Lower leg skin (tissue), 4 donors: ENCODE data around the gene ZC3H4. TPM values are rescaled to one million over a fixed set of nuclear protein-coding genes. Genes with fewer than 3 reads are reported as not detected.

Experiments used
- DNase-seq, 2 donors: peaks; one replicate each; pipeline ENCODE4 v3.0.0-alpha.2; 2019; ENCODE audit warnings: low spot score in 2 of 2
- H3K4me3 ChIP-seq: fragments of 200-600 bp; sonication (generic); 2 replicates; pipeline ENCODE4 v1.5.1; 2017; ENCODE audit warnings: mild to moderate bottlenecking, low read depth; ENCODE audit not compliant: poor library complexity, severe bottlenecking
- CTCF ChIP-seq, 3 donors: fragments of 450-650 bp; IDR thresholded peaks; one replicate each; pipeline ENCODE4 v1.5.1; 2016; ENCODE audit warnings: antibody characterized with exemption in 3 of 3, mild to moderate bottlenecking in 3 of 3, moderate library complexity in 2 of 3
- POLR2A ChIP-seq, 2 donors: fragments of 450-650 bp; IDR thresholded peaks; one replicate each; pipeline ENCODE4 v1.6.1; 2016 to 2017; ENCODE audit warnings: antibody characterized with exemption in 2 of 2, mild to moderate bottlenecking in 1 of 2, moderate library complexity in 1 of 2
- WGBS, 2 donors: methylation state at CpG; one replicate each; pipeline ENCODE4 v1.1.5; 2018; 5-methylcytosine and 5-hydroxymethylcytosine counted together
- intact Hi-C: fragments of 100-400 bp; cut with DNase I; formaldehyde crosslinking; loops from one replicate; pipeline ENCODE4 v1.15.0; 2023; ENCODE audit warnings: low total_unique reads
- total RNA-seq, 4 donors: library from RNA; depleted of rRNA; stranded (reverse); fragments of >200 nt; gene quantifications; one replicate each; pipeline ENCODE4 v1.1.0, GENCODE V29; 2016

Gene ZC3H4
- total RNA-seq, 4 donors from 2014 or later: 21.8 to 29.5 (median 27.6) TPM

DNA sequence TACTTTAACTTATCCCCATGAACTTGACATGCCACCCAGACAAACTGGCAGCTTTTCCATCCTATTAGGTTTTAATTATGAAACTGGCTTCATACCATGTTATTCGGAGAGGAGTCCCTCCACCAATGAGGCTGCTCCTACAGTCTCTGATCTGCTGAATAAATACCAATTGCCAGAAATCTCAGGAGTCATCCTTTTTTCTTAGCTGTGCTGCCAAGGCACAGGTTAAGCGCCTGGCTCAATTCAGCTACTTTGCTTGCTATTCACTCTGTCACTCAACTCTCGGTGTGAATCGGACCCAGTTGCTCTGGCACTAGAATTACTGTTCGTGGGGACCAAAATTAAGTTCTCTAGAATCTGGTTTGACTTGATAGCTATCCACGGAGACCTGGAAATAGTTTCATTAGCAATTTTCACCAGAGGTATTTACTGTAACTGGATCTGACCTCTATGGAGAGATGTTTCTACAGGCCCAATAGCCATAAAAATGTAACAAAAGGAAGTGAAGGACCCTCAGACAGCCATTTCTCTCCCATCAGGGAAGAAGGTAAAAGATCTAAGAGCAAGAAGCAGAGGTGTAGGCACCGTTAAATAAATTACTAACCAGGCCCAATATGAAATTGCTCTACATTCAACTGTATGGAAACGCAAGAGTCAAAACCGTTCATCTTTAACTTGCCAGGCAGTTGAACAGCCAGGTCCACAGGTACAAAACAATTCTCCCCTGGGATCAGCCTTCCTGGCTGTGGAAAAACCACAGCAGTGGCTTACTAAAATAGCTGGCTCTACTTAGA, 5.4 kb downstream of the ZC3H4 start:
- WGBS, 2 donors: 47 to 48% methylated on average over 9 of the region's 9 CpGs
- intact Hi-C loops: no loop called here
- no peak overlapping the region for H3K4me3 ChIP-seq
- no peak for DNase-seq
- TF ChIP-seq CTCF (IDR thresholded peaks at IDR 0.05) (no peak), POLR2A (IDR thresholded peaks at IDR 0.05) (no peak)

GRCh38 chr19:47107202-47107952, 6.2 kb downstream of the ZC3H4 start:
- no peak for DNase-seq
- intact Hi-C loops: no loop called here
- TF ChIP-seq POLR2A (IDR thresholded peaks at IDR 0.05): no peak
- no peak for TF ChIP-seq CTCF (IDR thresholded peaks at IDR 0.05)
- 23 to 26% methylated on average over 9 of the region's 9 CpGs for WGBS, 2 donors
- H3K4me3 ChIP-seq: no peak overlapping the region

DNA sequence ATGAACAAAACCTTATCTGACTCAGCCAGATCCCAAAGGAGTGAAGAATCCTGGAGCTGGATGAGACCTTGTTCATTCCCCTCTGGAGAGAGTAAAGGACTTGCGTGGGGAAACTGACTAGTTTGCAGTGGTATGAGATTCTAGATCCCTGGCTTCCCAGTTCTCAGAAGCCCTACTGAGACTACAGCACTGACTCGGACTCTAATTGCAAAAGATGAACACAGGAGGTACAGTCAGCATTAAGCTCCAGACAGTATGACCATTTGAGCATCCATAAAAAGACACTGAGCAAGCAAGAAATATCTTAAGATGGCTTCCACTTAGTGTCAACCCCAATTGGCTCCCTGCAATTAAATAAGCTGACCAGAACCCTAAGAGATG, 6.8 kb downstream of the ZC3H4 start:
- TF ChIP-seq CTCF (IDR thresholded peaks at IDR 0.05): no peak
- no peak for TF ChIP-seq POLR2A (IDR thresholded peaks at IDR 0.05)
- no peak overlapping the region for H3K4me3 ChIP-seq
- DNase-seq: no peak
- intact Hi-C loops: no loop called here
- 38 to 48% methylated on average over 2 of the region's 2 CpGs for WGBS, 2 donors

GRCh38 chr19:47105874-47106273, 7.7 kb downstream of the ZC3H4 start:
- WGBS, 2 donors: 50 to 91% methylated on average over 2 of the region's 2 CpGs
- DNase-seq: no peak
- TF ChIP-seq POLR2A (IDR thresholded peaks at IDR 0.05) (no peak), CTCF (IDR thresholded peaks at IDR 0.05) (no peak)
- H3K4me3 ChIP-seq: no peak overlapping the region
- intact Hi-C loops: no loop called here

GRCh38 chr19:47104680-47105079, 8.9 kb downstream of the ZC3H4 start:
- intact Hi-C loops: no loop called here
- no peak for TF ChIP-seq POLR2A (IDR thresholded peaks at IDR 0.05)
- no peak for TF ChIP-seq CTCF (IDR thresholded peaks at IDR 0.05)
- 79 to 90% methylated on average over 9 of the region's 9 CpGs for WGBS, 2 donors

More at GRCh38 chr19:47104680-47105079, 8.9 kb downstream of the ZC3H4 start:
- no peak overlapping the region for H3K4me3 ChIP-seq
- DNase-seq: no peak
